ENCODE measurements around the gene NEU4. TPM values are rescaled to one million over a fixed set of nuclear protein-coding genes. Genes with fewer than 3 reads are reported as not detected.
A peak's percentile ranks its signal among the peaks of the same experiment; 100 is the strongest.

The NEU4 gene
- total and polyA plus RNA-seq, 2 of the 4 experiments (the other 2 are of a cell fraction), result not detected

DNA sequence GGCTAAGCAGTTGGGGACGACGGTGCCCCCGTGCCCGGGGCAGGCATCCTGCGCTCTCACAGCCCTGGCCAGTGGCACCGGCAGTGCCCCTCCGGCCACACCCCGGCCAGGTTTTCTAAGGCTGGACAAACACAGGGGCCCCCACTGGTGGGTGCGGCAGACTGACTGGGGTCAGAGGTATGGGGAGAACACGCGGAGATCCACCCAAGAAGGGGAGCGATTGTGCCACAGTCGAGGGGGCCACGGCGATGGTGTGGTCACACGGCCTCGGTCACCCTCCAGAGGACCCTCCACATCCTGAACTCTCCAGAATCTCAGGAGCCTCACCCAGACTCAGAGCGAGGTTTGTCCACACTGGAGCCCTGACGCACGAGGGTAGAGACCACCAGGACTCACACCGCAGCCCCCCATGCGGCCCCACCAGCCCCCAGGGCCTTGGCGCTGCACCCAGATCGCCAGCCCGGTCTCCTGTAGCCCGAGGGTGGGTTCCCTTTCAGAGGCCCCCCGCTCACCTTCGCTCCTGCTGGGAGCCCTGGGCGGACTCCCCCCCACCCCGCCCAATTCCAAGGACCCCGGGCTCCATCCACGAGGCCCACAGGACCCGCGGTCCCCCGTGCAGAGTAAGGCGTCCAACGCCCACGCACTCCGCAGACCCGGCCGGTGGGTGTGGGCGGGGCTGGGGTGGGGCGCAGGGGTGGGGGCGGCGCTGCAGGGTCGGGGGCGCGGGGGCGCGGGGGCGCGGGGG, 34.5 kb downstream of the NEU4 start:
- intact Hi-C loops (cut with micrococcal nuclease) (no loop called here), in situ Hi-C loops (cut with MboI; ENCODE audit: low sequenced_read_pairs) (no loop called here)

More for the DNA sequence above, 34.5 kb downstream of the NEU4 start:
- DNase-seq (no peak), ATAC-seq (ENCODE audit: low read depth) (no peak)
- BruUV-seq (replicated peaks), result no TSS peak
- no peak overlapping the region for H3K56ac ChIP-seq (ENCODE audit: extremely low read depth, insufficient read depth, low read length)
- no peak overlapping the region for H2BK5ac ChIP-seq (ENCODE audit: low read depth, low read length, poor library complexity, severe bottlenecking)
- POLR2A ChIA-PET (ENCODE audit: unreplicated experiment), result no interaction called here
- H3K9ac ChIP-seq (ENCODE audit: low read depth, low read length), result no peak overlapping the region
- H3K9me1 ChIP-seq (ENCODE audit: insufficient read depth, low read length), result no peaks in the 10 kb centered on the region
- no peak overlapping the region for H4K91ac ChIP-seq (ENCODE audit: insufficient read depth, low read depth, low read length)
- H4K5ac ChIP-seq (ENCODE audit: low read depth, low read length), result no peak overlapping the region
- 80% methylated on average over 12 of the region's 52 CpGs; no CpG with 5 or more reads in 1 of the 2 experiments for WGBS, 2 experiments (ENCODE audit: extremely low coverage in 2 of 2, insufficient read length in 1 of 2)
- H3K79me1 ChIP-seq (ENCODE audit: low read depth in 1 of 2, low read length in 2 of 2), result no peaks in the 10 kb centered on the region
- no peaks in the 10 kb centered on the region for H3K9me3 ChIP-seq (ENCODE audit: control insufficient read depth, insufficient read depth, low read length)
- no peak overlapping the region for H3K18ac ChIP-seq (ENCODE audit: low read depth, low read length)
- TF ChIP-seq, protein P1, sequence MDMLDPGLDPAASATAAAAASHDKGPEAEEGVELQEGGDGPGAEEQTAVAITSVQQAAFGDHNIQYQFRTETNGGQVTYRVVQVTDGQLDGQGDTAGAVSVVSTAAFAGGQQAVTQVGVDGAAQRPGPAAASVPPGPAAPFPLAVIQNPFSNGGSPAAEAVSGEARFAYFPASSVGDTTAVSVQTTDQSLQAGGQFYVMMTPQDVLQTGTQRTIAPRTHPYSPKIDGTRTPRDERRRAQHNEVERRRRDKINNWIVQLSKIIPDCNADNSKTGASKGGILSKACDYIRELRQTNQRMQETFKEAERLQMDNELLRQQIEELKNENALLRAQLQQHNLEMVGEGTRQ (IDR thresholded peaks at IDR 0.05; ENCODE audit: low read depth, low read length), result no peak
- no peak for TF ChIP-seq RCOR1 (IDR thresholded peaks at IDR 0.05; ENCODE audit: insufficient replicate concordance, low read length)
- no peak for TF ChIP-seq RFX5 (IDR thresholded peaks at IDR 0.05; ENCODE audit: low read depth, low read length)
- TF ChIP-seq NFE2L2 (IDR thresholded peaks at IDR 0.05; ENCODE audit: low read depth, low read length), result no peak
- no peak for TF ChIP-seq MAZ (IDR thresholded peaks at IDR 0.05; ENCODE audit: borderline replicate concordance, low read depth, low read length)
- TF ChIP-seq, protein P2, sequence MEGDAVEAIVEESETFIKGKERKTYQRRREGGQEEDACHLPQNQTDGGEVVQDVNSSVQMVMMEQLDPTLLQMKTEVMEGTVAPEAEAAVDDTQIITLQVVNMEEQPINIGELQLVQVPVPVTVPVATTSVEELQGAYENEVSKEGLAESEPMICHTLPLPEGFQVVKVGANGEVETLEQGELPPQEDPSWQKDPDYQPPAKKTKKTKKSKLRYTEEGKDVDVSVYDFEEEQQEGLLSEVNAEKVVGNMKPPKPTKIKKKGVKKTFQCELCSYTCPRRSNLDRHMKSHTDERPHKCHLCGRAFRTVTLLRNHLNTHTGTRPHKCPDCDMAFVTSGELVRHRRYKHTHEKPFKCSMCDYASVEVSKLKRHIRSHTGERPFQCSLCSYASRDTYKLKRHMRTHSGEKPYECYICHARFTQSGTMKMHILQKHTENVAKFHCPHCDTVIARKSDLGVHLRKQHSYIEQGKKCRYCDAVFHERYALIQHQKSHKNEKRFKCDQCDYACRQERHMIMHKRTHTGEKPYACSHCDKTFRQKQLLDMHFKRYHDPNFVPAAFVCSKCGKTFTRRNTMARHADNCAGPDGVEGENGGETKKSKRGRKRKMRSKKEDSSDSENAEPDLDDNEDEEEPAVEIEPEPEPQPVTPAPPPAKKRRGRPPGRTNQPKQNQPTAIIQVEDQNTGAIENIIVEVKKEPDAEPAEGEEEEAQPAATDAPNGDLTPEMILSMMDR (conservative IDR thresholded peaks at IDR 0.05; ENCODE audit: low read depth, low read length), result no peak
- no peak for TF ChIP-seq CEBPB (IDR thresholded peaks at IDR 0.05; ENCODE audit: low read depth, low read length)
- TF ChIP-seq CHD1 (IDR thresholded peaks at IDR 0.05; ENCODE audit: low read depth, low read length), result no peak
- no peak for TF ChIP-seq RAD21 (IDR thresholded peaks at IDR 0.05; ENCODE audit: low read length)
- H3K27ac ChIP-seq (ENCODE audit: insufficient read depth, low read length), result no peak overlapping the region
- H2AK5ac ChIP-seq (ENCODE audit: low read depth, low read length), result no peak overlapping the region
- H3K36me3 ChIP-seq (ENCODE audit: control insufficient read depth, insufficient read depth, low read length), result no peaks in the 10 kb centered on the region
- H3K4ac ChIP-seq (ENCODE audit: low read depth, low read length), result no peak overlapping the region
- H3K4me2 ChIP-seq (ENCODE audit: low read depth, low read length), result no peak overlapping the region
- H2AFZ ChIP-seq (replicated peaks; ENCODE audit: low read length, poor library complexity), result peak overlapping the region; percentile 43
- H3K14ac ChIP-seq (replicated peaks; ENCODE audit: low read depth, low read length), result no peak overlapping the region
- dilution Hi-C loops (cut with HindIII; ENCODE audit: low sequenced_read_pairs, unreplicated experiment), result no loop called here
- no peak overlapping the region for H3K23ac ChIP-seq (ENCODE audit: low read depth, low read length)
- H2BK15ac ChIP-seq (ENCODE audit: low read depth, low read length), result no peak overlapping the region
- CTCF ChIA-PET, result no interaction called here
- H2BK120ac ChIP-seq (ENCODE audit: low read depth, low read length), result no peak overlapping the region
- H4K8ac ChIP-seq (ENCODE audit: low read depth in 2 of 2, low read length in 2 of 2), result no peak overlapping the region
- no peak overlapping the region for H2BK20ac ChIP-seq (ENCODE audit: low read depth, low read length)
- peak overlapping the region; percentile 55 for H2AK9ac ChIP-seq (replicated peaks; ENCODE audit: low read depth, low read length, poor library complexity)
- H3K4me3 ChIP-seq (ENCODE audit: insufficient read depth, low read depth, low read length), result no peak overlapping the region
- peaks cover 13% of the 10 kb centered on the region for H3K27me3 ChIP-seq (ENCODE audit: control insufficient read depth, insufficient read depth, low read length)
- no peaks in the 10 kb centered on the region for H3K4me1 ChIP-seq (ENCODE audit: control insufficient read depth, insufficient read depth, low read length)
- no peaks in the 10 kb centered on the region for H4K20me1 ChIP-seq (ENCODE audit: insufficient read depth, low read length)
